ENCODE measurements around the gene TBC1D21. TPM values are rescaled to one million over a fixed set of nuclear protein-coding genes. Genes with fewer than 3 reads are reported as not detected.

Gene TBC1D21
- polyA plus RNA-seq, 1 donor from 2014 or later, result not detected

DNA sequence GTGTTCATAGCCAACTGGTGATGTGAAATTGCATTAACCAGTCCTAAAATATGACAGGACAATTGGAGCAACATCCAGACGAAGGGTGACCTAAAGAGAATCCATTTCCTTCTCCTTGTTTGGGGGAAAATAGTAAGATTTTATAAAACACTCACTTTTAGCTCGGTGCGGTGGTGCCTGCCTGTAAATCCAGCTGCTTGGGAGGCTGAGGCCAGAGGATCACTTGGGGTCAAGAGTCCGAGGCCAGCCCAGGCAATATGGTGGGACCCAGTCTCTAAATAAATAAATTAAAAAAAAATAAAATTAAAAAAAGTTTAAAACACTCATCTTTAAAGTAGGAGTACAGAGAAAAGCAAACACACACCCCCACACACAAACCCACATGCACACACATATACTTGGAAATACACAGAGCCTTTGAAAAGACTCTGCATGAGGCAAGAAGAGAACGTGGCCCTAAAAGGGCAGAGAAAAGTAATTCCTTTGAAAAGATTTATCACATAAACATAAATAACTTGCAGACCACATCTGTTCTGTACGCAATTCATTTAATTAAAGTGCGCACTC, 38.7 kb downstream of the TBC1D21 start:
- H3K36me3 ChIP-seq (ENCODE audit: insufficient read depth, low read length), result no peaks in the 10 kb centered on the region
- no peaks in the 10 kb centered on the region for H3F3A ChIP-seq (ENCODE audit: insufficient read depth, low read length, poor library complexity, severe bottlenecking)
- no peaks in the 10 kb centered on the region for H3K27me3 ChIP-seq (ENCODE audit: insufficient read depth, low read depth, low read length)
- TF ChIP-seq MXI1 (conservative IDR thresholded peaks at IDR 0.05; ENCODE audit: poor library complexity, severe bottlenecking), result no peak
- TF ChIP-seq EP300 (conservative IDR thresholded peaks at IDR 0.05; ENCODE audit: poor library complexity, severe bottlenecking), result no peak
- TF ChIP-seq RAD21 (conservative IDR thresholded peaks at IDR 0.05), result no peak
- no peak for TF ChIP-seq CTCF (IDR thresholded peaks at IDR 0.05; ENCODE audit: poor library complexity, severe bottlenecking)
- no peak for TF ChIP-seq EZH2 (IDR thresholded peaks at IDR 0.05; ENCODE audit: borderline replicate concordance, insufficient read depth, low read length, poor library complexity, severe bottlenecking)
- TF ChIP-seq SMC3 (conservative IDR thresholded peaks at IDR 0.05; ENCODE audit: poor library complexity), result no peak
- TF ChIP-seq, protein P1, sequence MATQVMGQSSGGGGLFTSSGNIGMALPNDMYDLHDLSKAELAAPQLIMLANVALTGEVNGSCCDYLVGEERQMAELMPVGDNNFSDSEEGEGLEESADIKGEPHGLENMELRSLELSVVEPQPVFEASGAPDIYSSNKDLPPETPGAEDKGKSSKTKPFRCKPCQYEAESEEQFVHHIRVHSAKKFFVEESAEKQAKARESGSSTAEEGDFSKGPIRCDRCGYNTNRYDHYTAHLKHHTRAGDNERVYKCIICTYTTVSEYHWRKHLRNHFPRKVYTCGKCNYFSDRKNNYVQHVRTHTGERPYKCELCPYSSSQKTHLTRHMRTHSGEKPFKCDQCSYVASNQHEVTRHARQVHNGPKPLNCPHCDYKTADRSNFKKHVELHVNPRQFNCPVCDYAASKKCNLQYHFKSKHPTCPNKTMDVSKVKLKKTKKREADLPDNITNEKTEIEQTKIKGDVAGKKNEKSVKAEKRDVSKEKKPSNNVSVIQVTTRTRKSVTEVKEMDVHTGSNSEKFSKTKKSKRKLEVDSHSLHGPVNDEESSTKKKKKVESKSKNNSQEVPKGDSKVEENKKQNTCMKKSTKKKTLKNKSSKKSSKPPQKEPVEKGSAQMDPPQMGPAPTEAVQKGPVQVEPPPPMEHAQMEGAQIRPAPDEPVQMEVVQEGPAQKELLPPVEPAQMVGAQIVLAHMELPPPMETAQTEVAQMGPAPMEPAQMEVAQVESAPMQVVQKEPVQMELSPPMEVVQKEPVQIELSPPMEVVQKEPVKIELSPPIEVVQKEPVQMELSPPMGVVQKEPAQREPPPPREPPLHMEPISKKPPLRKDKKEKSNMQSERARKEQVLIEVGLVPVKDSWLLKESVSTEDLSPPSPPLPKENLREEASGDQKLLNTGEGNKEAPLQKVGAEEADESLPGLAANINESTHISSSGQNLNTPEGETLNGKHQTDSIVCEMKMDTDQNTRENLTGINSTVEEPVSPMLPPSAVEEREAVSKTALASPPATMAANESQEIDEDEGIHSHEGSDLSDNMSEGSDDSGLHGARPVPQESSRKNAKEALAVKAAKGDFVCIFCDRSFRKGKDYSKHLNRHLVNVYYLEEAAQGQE (IDR thresholded peaks at IDR 0.05; ENCODE audit: borderline replicate concordance), result no peak
- TF ChIP-seq TAF1 (IDR thresholded peaks at IDR 0.05; ENCODE audit: low read depth), result no peak
- no peak for TF ChIP-seq POLR2AphosphoS5 (IDR thresholded peaks at IDR 0.05)
- no peak overlapping the region for H2AFZ ChIP-seq (ENCODE audit: low read depth, low read length)
- no peak overlapping the region for H3K27ac ChIP-seq (ENCODE audit: low read length)
- no peak overlapping the region for H3K4me3 ChIP-seq (ENCODE audit: low read length)
- no peaks in the 10 kb centered on the region for H4K20me1 ChIP-seq (ENCODE audit: insufficient read depth)
- no peak overlapping the region for H3K9ac ChIP-seq (ENCODE audit: low read length)
- H3K9me3 ChIP-seq (ENCODE audit: low read length), result no peaks in the 10 kb centered on the region
- H3K79me2 ChIP-seq (replicated peaks; ENCODE audit: insufficient read depth, low read length), result no peaks in the 10 kb centered on the region
- H3K9me2 ChIP-seq (ENCODE audit: insufficient read depth, low read length), result no peaks in the 10 kb centered on the region
- H3K4me2 ChIP-seq (ENCODE audit: low read length), result no peak overlapping the region

- no peak overlapping the region for H3K4me3 ChIP-seq (ENCODE audit: low read length)
- no peak overlapping the region for H3K9ac ChIP-seq (ENCODE audit: low read length)
- H3K9me3 ChIP-seq (ENCODE audit: low read length), result peaks cover 4% of the 10 kb centered on the region
- no peak overlapping the region for H3K27ac ChIP-seq (ENCODE audit: low read length)
- TF ChIP-seq MXI1 (conservative IDR thresholded peaks at IDR 0.05; ENCODE audit: poor library complexity, severe bottlenecking) (no peak), SMC3 (conservative IDR thresholded peaks at IDR 0.05; ENCODE audit: poor library complexity) (no peak), RAD21 (conservative IDR thresholded peaks at IDR 0.05) (no peak), EZH2 (IDR thresholded peaks at IDR 0.05; ENCODE audit: borderline replicate concordance, insufficient read depth, low read length, poor library complexity, severe bottlenecking) (no peak), CTCF (IDR thresholded peaks at IDR 0.05; ENCODE audit: poor library complexity, severe bottlenecking) (no peak), EP300 (conservative IDR thresholded peaks at IDR 0.05; ENCODE audit: poor library complexity, severe bottlenecking) (no peak), POLR2AphosphoS5 (IDR thresholded peaks at IDR 0.05) (no peak), TAF1 (IDR thresholded peaks at IDR 0.05; ENCODE audit: low read depth) (no peak)
- TF ChIP-seq, protein P1 (IDR thresholded peaks at IDR 0.05; ENCODE audit: borderline replicate concordance), result no peak
- H4K20me1 ChIP-seq (ENCODE audit: insufficient read depth), result no peaks in the 10 kb centered on the region
- H3K27me3 ChIP-seq (ENCODE audit: insufficient read depth, low read depth, low read length), result no peaks in the 10 kb centered on the region
- H3K9me2 ChIP-seq (ENCODE audit: insufficient read depth, low read length), result no peaks in the 10 kb centered on the region
- no peaks in the 10 kb centered on the region for H3K36me3 ChIP-seq (ENCODE audit: insufficient read depth, low read length)
- no peak overlapping the region for H2AFZ ChIP-seq (ENCODE audit: low read depth, low read length)
- no peaks in the 10 kb centered on the region for H3K79me2 ChIP-seq (replicated peaks; ENCODE audit: insufficient read depth, low read length)
- H3F3A ChIP-seq (ENCODE audit: insufficient read depth, low read length, poor library complexity, severe bottlenecking), result no peaks in the 10 kb centered on the region
- no peak overlapping the region for H3K4me2 ChIP-seq (ENCODE audit: low read length)
Observed at GRCh38 chr15:73914145-73914544, 40.8 kb downstream of the TBC1D21 start.

Measured in neural cell (in vitro differentiated cells).